Astrocyte of the cerebellum (primary cell): ENCODE data around the gene KRTAP22-2.

Source experiments
- DNase-seq: peaks from one replicate; pipeline ENCODE4 v3.0.0-alpha.2; 2011; ENCODE audit warnings: low read depth
- H3K4me3 ChIP-seq: 2 replicates; pipeline ENCODE4 v1.5.1; 2011; ENCODE audit warnings: mild to moderate bottlenecking, low read depth, low read length, moderate library complexity
- in situ Hi-C: cut with HindIII; loops from 2 replicates; pipeline ENCODE4 v1.10.0; 2017; ENCODE audit warnings: low sequenced_read_pairs
- TF ChIP-seq, protein P1 (sequence below): IDR thresholded peaks from 2 replicates; pipeline ENCODE4 v1.5.1; 2012; ENCODE audit warnings: low read length, low read depth, moderate library complexity, mild to moderate bottlenecking; ENCODE audit errors: missing control alignments

Gene KRTAP22-2

DNA sequence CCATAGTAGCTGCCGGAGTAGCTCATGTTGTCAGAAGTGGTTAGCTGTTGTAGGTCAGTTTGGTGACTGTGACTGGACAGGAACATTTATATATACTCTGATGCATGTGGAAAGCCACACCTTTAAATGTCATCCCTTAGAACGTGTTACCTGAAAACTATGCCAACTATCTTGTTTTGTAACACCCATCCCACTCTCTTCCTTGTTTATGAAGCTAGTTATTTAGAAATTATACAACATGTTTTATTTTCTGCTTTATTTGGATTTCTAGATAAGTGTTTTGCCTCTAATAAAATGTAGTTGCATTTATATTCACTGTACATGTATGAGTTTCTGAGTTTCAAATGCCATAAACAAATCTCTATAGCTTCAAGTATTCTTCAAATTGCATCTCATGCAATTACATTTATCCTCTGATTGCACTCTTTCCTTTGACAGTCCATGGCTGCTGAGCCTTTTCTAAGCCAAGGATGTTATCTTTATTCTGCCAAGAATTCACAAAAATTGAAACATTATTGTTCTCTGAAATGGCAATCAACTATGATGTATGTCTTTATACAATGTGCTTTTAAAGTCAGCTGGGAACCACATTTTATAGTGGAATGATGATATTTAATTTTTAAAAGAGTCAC, 28.8 kb downstream of the KRTAP22-2 start, which contains the start of gene KRTAP19-7:
KRTAP19-7 (minus strand) TSS at position 51 of the 632 bp plus-strand sequence; CDS start at position 26, 25 bp downstream.
- TF ChIP-seq, protein P1, sequence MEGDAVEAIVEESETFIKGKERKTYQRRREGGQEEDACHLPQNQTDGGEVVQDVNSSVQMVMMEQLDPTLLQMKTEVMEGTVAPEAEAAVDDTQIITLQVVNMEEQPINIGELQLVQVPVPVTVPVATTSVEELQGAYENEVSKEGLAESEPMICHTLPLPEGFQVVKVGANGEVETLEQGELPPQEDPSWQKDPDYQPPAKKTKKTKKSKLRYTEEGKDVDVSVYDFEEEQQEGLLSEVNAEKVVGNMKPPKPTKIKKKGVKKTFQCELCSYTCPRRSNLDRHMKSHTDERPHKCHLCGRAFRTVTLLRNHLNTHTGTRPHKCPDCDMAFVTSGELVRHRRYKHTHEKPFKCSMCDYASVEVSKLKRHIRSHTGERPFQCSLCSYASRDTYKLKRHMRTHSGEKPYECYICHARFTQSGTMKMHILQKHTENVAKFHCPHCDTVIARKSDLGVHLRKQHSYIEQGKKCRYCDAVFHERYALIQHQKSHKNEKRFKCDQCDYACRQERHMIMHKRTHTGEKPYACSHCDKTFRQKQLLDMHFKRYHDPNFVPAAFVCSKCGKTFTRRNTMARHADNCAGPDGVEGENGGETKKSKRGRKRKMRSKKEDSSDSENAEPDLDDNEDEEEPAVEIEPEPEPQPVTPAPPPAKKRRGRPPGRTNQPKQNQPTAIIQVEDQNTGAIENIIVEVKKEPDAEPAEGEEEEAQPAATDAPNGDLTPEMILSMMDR, result no peak
- in situ Hi-C loops, result no loop called here
- H3K4me3 ChIP-seq, result no peak within 1 kb of the TSS
- DNase-seq, result no peak

- TF ChIP-seq, protein P1, result no peak
- in situ Hi-C loops, result no loop called here
- no peak for DNase-seq
- H3K4me3 ChIP-seq, result no peak overlapping the region
These were observed 35.1 kb downstream of the KRTAP22-2 start for GRCh38 chr21:30555095-30555494.

DNA sequence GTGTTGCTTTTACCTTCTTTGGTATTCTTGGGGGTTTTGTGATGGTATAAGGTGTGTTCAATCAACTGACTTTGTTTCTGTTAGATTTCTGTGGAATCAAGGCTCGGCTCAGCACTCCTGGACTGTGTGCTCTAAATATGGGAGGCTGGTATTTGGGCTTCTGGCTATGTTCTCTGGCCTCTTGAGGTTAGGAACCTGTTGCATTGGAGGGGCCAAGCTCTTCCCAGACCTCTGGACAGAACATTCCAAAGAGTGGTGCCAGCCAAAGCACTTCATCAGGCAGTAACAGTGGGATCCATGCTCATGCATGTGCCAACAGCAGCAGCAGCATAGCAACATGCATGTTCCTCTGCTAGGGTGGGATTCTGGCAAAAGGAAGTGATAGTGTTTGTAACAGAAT, 37.4 kb downstream of the KRTAP22-2 start:
- in situ Hi-C loops, result no loop called here

DNA sequence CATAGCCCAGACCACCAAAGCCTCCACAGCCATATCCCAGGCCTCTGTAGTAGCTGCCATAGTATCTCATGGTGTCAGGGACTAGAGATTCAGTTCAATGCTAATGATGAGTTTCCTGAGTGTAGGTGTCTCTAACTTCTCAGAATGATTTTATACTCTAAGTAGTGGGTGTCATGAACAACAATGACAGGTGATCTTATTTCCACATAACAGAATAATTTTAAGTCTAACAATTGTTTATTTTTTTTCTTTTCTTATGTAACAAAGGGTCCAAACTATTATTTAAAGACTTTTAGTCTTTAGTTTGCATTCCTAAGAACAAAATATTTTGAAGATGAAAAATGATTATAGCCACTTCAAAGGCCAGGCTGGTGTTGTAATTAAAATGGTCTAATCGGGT, 48.4 kb downstream of the KRTAP22-2 start, which contains the start of gene KRTAP19-6:
KRTAP19-6 (minus strand) TSS at position 101 of the 400 bp plus-strand sequence; CDS start at position 70, 31 bp downstream.
- TF ChIP-seq, protein P1, result no peak
- DNase-seq, result no peak
- H3K4me3 ChIP-seq, result no peak within 1 kb of the TSS
- in situ Hi-C loops, result no loop called here

More for the DNA sequence above, 37.4 kb downstream of the KRTAP22-2 start:
- no peak for DNase-seq
- H3K4me3 ChIP-seq, result no peak overlapping the region
- TF ChIP-seq, protein P1, result no peak
